SK-N-MC (cell line): ENCODE data around the gene PARM1.

ENCODE experiments used
- DNase-seq: peaks from one replicate; pipeline ENCODE4 v3.0.0-alpha.2; 2011; ENCODE audit warnings: low read depth, low spot score
- H3K27ac ChIP-seq: fragments of 200-600 bp; sonication (generic); 2 replicates; pipeline ENCODE4 v1.5.1; 2016; ENCODE audit warnings: mixed run types
- H3K36me3 ChIP-seq: fragments of 200-600 bp; sonication (generic); 2 replicates; pipeline ENCODE4 v1.6.1; 2017; ENCODE audit warnings: antibody characterized with exemption, low read length, mixed read lengths; ENCODE audit not compliant: insufficient read depth
- H3K4me3 ChIP-seq: fragments of 200-600 bp; sonication (generic); 2 replicates; pipeline ENCODE4 v1.5.1; 2016
- H3K9ac ChIP-seq: fragments of 200-600 bp; sonication (generic); 2 replicates; pipeline ENCODE4 v1.8.0; 2017; ENCODE audit warnings: mixed run types, mixed read lengths; ENCODE audit not compliant: insufficient read length
- H3K9me3 ChIP-seq: fragments of 200-600 bp; sonication (generic); 2 replicates; pipeline ENCODE4 v1.6.1; 2017; ENCODE audit warnings: low read depth, mild to moderate bottlenecking, antibody characterized with exemption, low read length, moderate library complexity, mixed read lengths
- EZH2 ChIP-seq: fragments of 200-600 bp; sonication (generic); IDR thresholded peaks from one replicate; pipeline ENCODE4 v1.6.1; 2017; ENCODE audit warnings: antibody characterized with exemption
- FOXP2 ChIP-seq: optimal IDR thresholded peaks from 2 replicates; pipeline ENCODE3; 2011; ENCODE audit warnings: mild to moderate bottlenecking, moderate library complexity; ENCODE audit not compliant: insufficient read depth; ENCODE audit errors: extremely low read length, control extremely low read depth
- POLR2AphosphoS5 ChIP-seq: IDR thresholded peaks from 2 replicates; pipeline ENCODE4 v1.6.1; 2012; ENCODE audit warnings: mild to moderate bottlenecking, low read depth, low read length, borderline replicate concordance

The PARM1 gene

GRCh38 chr4:74933562-74934015, 673 bp downstream of the PARM1 start:
- Histone ChIP-seq H3K9me3 (no peaks in the 10 kb centered on the region), H3K4me3 (peak overlapping the region; percentile 89), H3K27ac (no peak overlapping the region), H3K36me3 (no peaks in the 10 kb centered on the region), H3K9ac (no peak overlapping the region)
- DNase-seq, result no peak
- TF ChIP-seq FOXP2 (no peak), POLR2AphosphoS5 (no peak), EZH2 (no peak)

- Histone ChIP-seq H3K36me3 (no peaks in the 10 kb centered on the region), H3K9me3 (no peaks in the 10 kb centered on the region), H3K4me3 (peak overlapping the region; percentile 89), H3K27ac (no peak overlapping the region), H3K9ac (peak overlapping the region; percentile 56)
- DNase-seq, result no peak
- TF ChIP-seq EZH2 (no peak), FOXP2 (no peak), POLR2AphosphoS5 (no peak)
These were observed 1.3 kb downstream of the PARM1 start for GRCh38 chr4:74934016-74934831.

GRCh38 chr4:74934888-74935287, 2.0 kb downstream of the PARM1 start:
- no peak for DNase-seq
- TF ChIP-seq FOXP2 (no peak), POLR2AphosphoS5 (no peak), EZH2 (no peak)
- no peaks in the 10 kb centered on the region for H3K36me3 ChIP-seq
- H3K9me3 ChIP-seq, result no peaks in the 10 kb centered on the region
- no peak overlapping the region for H3K27ac ChIP-seq
- peak overlapping the region; percentile 56 for H3K9ac ChIP-seq
- peak overlapping the region; percentile 89 for H3K4me3 ChIP-seq

- H3K36me3 ChIP-seq, result no peaks in the 10 kb centered on the region
- no peak overlapping the region for H3K9ac ChIP-seq
- DNase-seq, result no peak
- 0 out of 2 replicates have a peak overlapping the region, but pooled peaks have one; percentile 9 for H3K27ac ChIP-seq
- H3K9me3 ChIP-seq, result no peaks in the 10 kb centered on the region
- H3K4me3 ChIP-seq, result peak overlapping the region; percentile 38
- no peak for TF ChIP-seq POLR2AphosphoS5
- no peak for TF ChIP-seq EZH2
- TF ChIP-seq FOXP2, result no peak
These were observed 8.2 kb downstream of the PARM1 start for GRCh38 chr4:74941123-74941522.

GRCh38 chr4:74942251-74942917, 9.5 kb downstream of the PARM1 start:
- no peak for TF ChIP-seq POLR2AphosphoS5
- TF ChIP-seq EZH2, result no peak
- TF ChIP-seq FOXP2, result no peak
- DNase-seq, result no peak
- no peaks in the 10 kb centered on the region for H3K9me3 ChIP-seq
- no peak overlapping the region for H3K9ac ChIP-seq
- H3K27ac ChIP-seq, result no peak overlapping the region
- no peak overlapping the region for H3K4me3 ChIP-seq
- H3K36me3 ChIP-seq, result no peaks in the 10 kb centered on the region

- Histone ChIP-seq H3K36me3 (no peaks in the 10 kb centered on the region), H3K4me3 (no peak overlapping the region), H3K27ac (no peak overlapping the region), H3K9me3 (no peaks in the 10 kb centered on the region), H3K9ac (no peak overlapping the region)
- no peak for DNase-seq
- no peak for TF ChIP-seq EZH2
- TF ChIP-seq FOXP2, result no peak
- no peak for TF ChIP-seq POLR2AphosphoS5
These were observed 10.0 kb downstream of the PARM1 start for GRCh38 chr4:74942918-74943253.

GRCh38 chr4:74944354-74944793, 11.5 kb downstream of the PARM1 start:
- Histone ChIP-seq H3K9me3 (no peaks in the 10 kb centered on the region), H3K36me3 (no peaks in the 10 kb centered on the region), H3K9ac (no peak overlapping the region), H3K27ac (no peak overlapping the region), H3K4me3 (no peak overlapping the region)
- TF ChIP-seq POLR2AphosphoS5, result no peak
- no peak for TF ChIP-seq FOXP2
- TF ChIP-seq EZH2, result no peak
- DNase-seq, result no peak

GRCh38 chr4:74946196-74946595, 13.3 kb downstream of the PARM1 start:
- no peak overlapping the region for H3K27ac ChIP-seq
- H3K9me3 ChIP-seq, result no peaks in the 10 kb centered on the region
- no peak for TF ChIP-seq EZH2
- no peak for TF ChIP-seq FOXP2
- no peak for TF ChIP-seq POLR2AphosphoS5
- DNase-seq, result no peak
- H3K36me3 ChIP-seq, result no peaks in the 10 kb centered on the region
- H3K4me3 ChIP-seq, result no peak overlapping the region
- no peak overlapping the region for H3K9ac ChIP-seq
